ENCODE results near the gene STK32C.

STK32C gene

GRCh38 chr10:132307823-132308586 lies at the start of gene STK32C:
STK32C (minus strand) TSS chr10:132307950; CDS start chr10:132307833, 117 bp downstream.
- DNase-seq = peak; percentile 57

- DNase-seq = no peak
Measured at GRCh38 chr10:132356621-132357195, 49.0 kb upstream of the STK32C start.

GRCh38 chr10:132355754-132356153 lies 48.0 kb upstream of the STK32C start:
- no peak for DNase-seq

GRCh38 chr10:132355297-132355696 lies 47.5 kb upstream of the STK32C start:
- no peak for DNase-seq

GRCh38 chr10:132354356-132355094 lies 46.8 kb upstream of the STK32C start:
- no peak for DNase-seq

- DNase-seq = no peak
Measured at GRCh38 chr10:132353456-132354355, 46.0 kb upstream of the STK32C start.

- peak; percentile 2 for DNase-seq
Measured at GRCh38 chr10:132352462-132353308, 44.9 kb upstream of the STK32C start.

- DNase-seq = no peak
Measured at GRCh38 chr10:132351611-132352010, 43.9 kb upstream of the STK32C start.

- no peak for DNase-seq
Measured at GRCh38 chr10:132350946-132351345, 43.2 kb upstream of the STK32C start.

- DNase-seq = no peak
Measured at GRCh38 chr10:132350391-132350790, 42.6 kb upstream of the STK32C start.

GRCh38 chr10:132349766-132350165 lies 42.0 kb upstream of the STK32C start:
- DNase-seq = no peak

- DNase-seq = no peak
Measured at GRCh38 chr10:132347931-132348267, 40.1 kb upstream of the STK32C start.

GRCh38 chr10:132347211-132347930 lies 39.6 kb upstream of the STK32C start:
- DNase-seq = no peak

GRCh38 chr10:132346806-132347205 lies 39.1 kb upstream of the STK32C start:
- no peak for DNase-seq

GRCh38 chr10:132345345-132345744 lies 37.6 kb upstream of the STK32C start:
- no peak for DNase-seq

GRCh38 chr10:132344386-132344785 lies 36.6 kb upstream of the STK32C start:
- no peak for DNase-seq

GRCh38 chr10:132342553-132342952 lies 34.8 kb upstream of the STK32C start:
- no peak for DNase-seq

- DNase-seq = no peak
Measured at GRCh38 chr10:132341781-132342180, 34.0 kb upstream of the STK32C start.

GRCh38 chr10:132341017-132341416 lies 33.3 kb upstream of the STK32C start:
- DNase-seq = no peak

- DNase-seq = no peak
Measured at GRCh38 chr10:132339276-132339675, 31.5 kb upstream of the STK32C start.

- no peak for DNase-seq
Measured at GRCh38 chr10:132338876-132339275, 31.1 kb upstream of the STK32C start.

Measured in NCI-H1105 treated with DMSO at 0.1 percent for 48 hours (cell line).